GM19193 (cell line): ENCODE results near the gene UHMK1.

ENCODE experiments used
- POLR2A ChIP-seq: IDR thresholded peaks from 4 replicates; pipeline ENCODE4 v1.6.1; 2011; ENCODE audit not compliant: insufficient read depth, insufficient read length; ENCODE audit errors: extremely low read depth

The UHMK1 gene

GRCh38 chr1:162578936-162579335 is 81.3 kb downstream of the UHMK1 start:
- no peak for TF ChIP-seq POLR2A
